Measurements from ENCODE around the gene DGKD.

Gene DGKD

DNA sequence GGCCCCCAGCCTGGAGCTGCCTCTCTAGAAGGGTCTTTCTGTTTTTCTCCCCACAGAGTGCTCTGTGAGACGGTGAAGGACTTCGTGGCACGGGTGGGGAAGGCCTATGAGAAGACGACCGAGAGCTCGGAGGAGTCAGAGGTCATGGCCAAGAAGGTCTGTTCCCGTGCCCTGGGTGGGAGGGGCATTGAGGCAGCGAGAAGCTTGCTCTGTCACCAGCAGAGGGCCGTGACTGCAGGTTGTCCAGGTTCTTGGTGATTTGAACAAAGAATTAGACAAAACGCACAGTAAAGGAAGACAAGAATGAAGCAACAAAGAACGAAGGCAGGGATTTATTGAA, 93.9 kb downstream of the DGKD start:
- TF ChIP-seq, protein P1, sequence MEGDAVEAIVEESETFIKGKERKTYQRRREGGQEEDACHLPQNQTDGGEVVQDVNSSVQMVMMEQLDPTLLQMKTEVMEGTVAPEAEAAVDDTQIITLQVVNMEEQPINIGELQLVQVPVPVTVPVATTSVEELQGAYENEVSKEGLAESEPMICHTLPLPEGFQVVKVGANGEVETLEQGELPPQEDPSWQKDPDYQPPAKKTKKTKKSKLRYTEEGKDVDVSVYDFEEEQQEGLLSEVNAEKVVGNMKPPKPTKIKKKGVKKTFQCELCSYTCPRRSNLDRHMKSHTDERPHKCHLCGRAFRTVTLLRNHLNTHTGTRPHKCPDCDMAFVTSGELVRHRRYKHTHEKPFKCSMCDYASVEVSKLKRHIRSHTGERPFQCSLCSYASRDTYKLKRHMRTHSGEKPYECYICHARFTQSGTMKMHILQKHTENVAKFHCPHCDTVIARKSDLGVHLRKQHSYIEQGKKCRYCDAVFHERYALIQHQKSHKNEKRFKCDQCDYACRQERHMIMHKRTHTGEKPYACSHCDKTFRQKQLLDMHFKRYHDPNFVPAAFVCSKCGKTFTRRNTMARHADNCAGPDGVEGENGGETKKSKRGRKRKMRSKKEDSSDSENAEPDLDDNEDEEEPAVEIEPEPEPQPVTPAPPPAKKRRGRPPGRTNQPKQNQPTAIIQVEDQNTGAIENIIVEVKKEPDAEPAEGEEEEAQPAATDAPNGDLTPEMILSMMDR (IDR thresholded peaks at IDR 0.05; ENCODE audit: extremely low read depth, missing control alignments), result no peak
- no peak for DNase-seq (ENCODE audit: low spot score)

DNA sequence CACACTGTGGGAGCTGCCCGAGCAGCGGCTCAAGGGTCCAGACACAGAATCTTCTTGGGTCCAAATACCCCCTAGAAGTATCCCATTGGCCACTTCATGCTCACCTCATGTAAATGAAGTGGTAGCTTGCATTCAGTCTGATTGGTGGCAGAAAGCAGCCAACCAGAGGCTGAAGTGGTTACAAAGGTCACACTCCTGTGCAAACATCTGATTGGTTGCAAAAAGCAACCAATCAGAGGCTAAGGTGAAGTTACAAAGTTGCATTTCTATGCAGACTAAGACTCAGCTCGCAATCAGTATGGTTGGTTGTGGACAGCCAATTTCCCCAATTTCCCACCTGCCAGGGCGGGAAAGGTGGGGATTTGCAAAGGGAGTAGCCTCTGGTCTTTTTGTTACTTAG, 94.3 kb downstream of the DGKD start:
- TF ChIP-seq, protein P1 (IDR thresholded peaks at IDR 0.05; ENCODE audit: extremely low read depth, missing control alignments), result no peak
- no peak for DNase-seq (ENCODE audit: low spot score)

DNA sequence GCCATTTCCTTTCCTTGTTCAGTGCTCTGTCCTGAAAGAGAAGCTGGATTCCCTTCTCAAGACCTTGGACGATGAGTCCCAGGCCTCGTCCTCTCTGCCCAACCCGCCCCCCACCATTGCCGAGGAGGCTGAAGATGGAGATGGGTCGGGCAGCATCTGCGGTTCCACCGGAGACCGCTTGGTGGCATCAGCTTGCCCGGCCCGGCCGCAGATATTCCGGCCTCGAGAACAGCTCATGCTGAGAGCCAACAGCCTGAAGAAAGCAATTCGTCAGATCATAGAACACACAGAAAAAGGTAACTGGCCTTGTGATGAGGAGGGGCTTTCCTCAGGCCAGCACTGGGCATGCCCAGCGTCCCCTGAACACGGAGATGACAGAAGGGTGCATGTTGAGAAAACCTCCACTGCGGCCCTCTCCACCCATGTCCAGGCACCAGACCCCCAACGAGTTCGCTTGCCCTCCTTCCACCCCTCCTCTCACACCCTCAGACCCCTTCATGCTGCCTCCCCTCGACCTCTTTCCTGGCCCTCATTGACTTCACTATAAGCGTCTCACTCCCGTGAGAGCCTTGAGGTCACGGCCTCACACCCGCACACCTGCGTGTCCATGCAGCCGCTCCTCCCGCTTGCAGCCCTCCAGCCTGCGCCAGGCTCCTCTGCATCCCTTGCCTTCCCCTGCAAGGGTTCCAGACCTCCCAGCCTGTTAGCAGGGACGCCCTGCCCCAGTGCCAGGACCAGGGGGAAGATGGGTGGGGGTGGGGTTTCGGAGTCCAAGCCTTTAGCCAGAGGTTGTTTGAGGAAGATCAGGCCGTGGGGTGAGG, 95.0 kb downstream of the DGKD start:
- DNase-seq (ENCODE audit: low spot score), result no peak
- TF ChIP-seq, protein P1 (IDR thresholded peaks at IDR 0.05; ENCODE audit: extremely low read depth, missing control alignments), result no peak

DNA sequence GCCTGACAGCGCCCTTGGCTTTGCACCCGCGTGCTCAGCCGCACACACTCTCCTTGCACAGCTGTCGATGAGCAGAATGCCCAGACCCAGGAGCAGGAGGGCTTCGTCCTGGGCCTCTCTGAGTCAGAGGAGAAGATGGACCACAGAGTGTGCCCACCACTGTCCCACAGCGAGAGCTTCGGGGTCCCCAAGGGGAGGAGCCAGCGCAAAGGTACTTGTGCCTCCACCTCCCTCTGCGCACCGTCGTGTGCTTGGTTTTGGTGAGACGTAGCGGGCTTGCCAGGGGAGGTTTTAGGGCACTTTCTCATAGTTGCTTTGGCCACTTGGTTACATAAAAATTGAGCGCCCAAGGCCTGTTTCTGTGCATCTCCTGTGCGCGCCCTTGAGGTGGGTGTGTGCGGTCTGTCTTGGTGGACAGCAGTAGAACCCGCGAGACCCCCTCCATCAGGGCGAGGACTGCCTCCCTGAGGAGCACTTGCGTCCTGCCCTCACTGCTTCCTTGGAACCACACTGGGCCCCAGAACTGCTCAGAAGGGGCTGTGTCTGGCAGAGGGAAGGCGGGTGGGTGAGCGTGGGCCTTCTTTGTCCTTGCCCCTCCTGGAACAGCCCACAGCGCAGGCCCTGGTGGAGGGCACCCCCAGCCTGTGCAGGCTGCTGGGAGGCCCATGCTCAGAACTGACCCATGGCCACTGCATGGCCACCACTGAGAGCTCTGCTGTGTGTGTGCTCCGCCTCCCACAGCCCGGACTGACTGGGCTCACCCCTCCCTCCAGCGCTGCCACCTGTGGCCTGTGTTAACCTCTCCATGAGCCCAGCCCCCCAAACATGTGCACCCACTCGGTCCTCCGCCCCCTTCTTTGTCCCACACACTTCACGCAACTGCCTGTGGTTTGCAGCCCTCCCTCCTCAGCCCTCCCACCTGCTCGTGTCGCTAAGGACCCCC, 95.9 kb downstream of the DGKD start:
- TF ChIP-seq, protein P1 (IDR thresholded peaks at IDR 0.05; ENCODE audit: extremely low read depth, missing control alignments), result no peak
- DNase-seq (ENCODE audit: low spot score), result no peak

DNA sequence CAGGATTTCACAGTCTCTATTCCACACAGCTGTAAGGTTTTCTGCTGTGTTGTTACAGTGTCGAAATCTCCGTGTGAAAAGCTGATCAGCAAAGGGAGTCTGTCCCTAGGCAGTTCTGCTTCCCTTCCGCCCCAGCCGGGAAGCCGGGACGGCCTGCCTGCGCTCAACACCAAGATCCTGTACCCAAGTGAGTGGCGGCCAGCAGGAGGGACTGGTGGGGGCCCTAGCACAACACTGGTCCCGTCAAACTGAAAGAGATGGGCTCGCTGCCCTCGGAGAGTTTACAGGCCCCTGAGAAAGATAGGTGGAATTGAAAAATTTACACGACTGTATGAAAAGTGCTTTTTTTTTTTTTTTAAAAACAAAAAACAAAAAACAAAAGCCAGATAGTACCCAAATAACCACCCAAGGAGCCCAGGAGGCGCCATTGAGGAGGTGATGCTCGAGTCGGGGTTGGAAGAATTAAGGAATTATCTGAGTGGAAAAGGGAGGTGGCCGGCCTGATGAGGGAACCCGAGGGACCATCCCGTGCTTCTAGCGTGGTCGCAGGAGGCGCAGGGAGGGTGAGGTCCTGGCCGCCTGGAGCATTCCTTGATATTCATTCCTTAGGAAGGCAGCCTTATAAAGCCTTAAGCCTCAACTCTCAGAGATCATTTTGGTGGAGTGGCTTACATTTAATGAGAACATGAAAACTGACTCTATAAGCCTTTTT, 96.7 kb downstream of the DGKD start:
- TF ChIP-seq, protein P1 (IDR thresholded peaks at IDR 0.05; ENCODE audit: extremely low read depth, missing control alignments), result no peak
- DNase-seq (ENCODE audit: low spot score), result no peak

DNA sequence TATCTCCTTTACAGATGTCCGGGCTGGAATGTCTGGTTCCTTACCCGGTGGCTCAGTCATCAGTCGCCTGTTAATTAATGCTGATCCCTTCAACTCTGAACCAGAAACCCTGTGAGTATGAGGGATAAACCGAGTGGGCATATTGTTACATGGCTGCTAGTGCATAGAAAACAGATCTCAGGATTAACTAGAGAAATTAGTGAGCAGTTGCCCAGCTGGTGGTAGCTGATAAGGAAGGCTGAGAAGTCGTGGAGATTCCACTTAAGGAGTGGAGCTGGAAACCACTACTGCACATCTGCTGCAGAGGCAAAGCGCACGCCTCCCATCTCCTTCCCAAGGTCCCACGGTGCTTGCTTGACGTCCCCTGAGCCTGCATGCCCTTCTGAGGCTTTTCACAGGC, 97.7 kb downstream of the DGKD start:
- TF ChIP-seq, protein P1 (IDR thresholded peaks at IDR 0.05; ENCODE audit: extremely low read depth, missing control alignments), result no peak
- DNase-seq (ENCODE audit: low spot score), result no peak

All from GM20000 (cell line).